Keratinocyte (primary cell): ENCODE data around the gene SOCS6. TPM values are rescaled to one million over a fixed set of nuclear protein-coding genes. Genes with fewer than 3 reads are reported as not detected.

Experiments used
- DNase-seq: peaks from one replicate; pipeline ENCODE4 v3.0.0-alpha.2; 2011; ENCODE audit warnings: low read depth, missing footprints, low spot score
- FAIRE-seq: peaks from 2 replicates; lab custom pipeline; 2011; peaks lifted over from hg19 to GRCh38; lab: Jason Lieb, UNC
- H2AFZ ChIP-seq: 2 replicates; pipeline ENCODE4 v1.6.0; 2012; ENCODE audit warnings: low read length, control low read depth, inconsistent platforms; ENCODE audit not compliant: control insufficient read depth
- H3K27ac ChIP-seq: 2 replicates; pipeline ENCODE4 v1.5.1; 2011; ENCODE audit warnings: low read length; ENCODE audit not compliant: control insufficient read depth, insufficient read depth
- H3K27me3 ChIP-seq: 3 replicates; pipeline ENCODE4 v1.6.0; 2011; ENCODE audit warnings: low read length; ENCODE audit not compliant: control insufficient read depth, insufficient read depth; ENCODE audit errors: extremely low read depth
- H3K36me3 ChIP-seq, 2 experiments: 2 replicates in 1 of 2; 3 replicates in 1 of 2; pipeline ENCODE4 v1.5.1; 2011; ENCODE audit warnings: low read length in 2 of 2, mild to moderate bottlenecking in 1 of 2; ENCODE audit not compliant: control insufficient read depth in 2 of 2, insufficient read depth in 2 of 2; ENCODE audit errors: extremely low read depth in 1 of 2
- H3K4me1 ChIP-seq: 3 replicates; pipeline ENCODE4 v1.5.1; 2011; ENCODE audit warnings: low read length; ENCODE audit not compliant: control insufficient read depth, insufficient read depth; ENCODE audit errors: extremely low read depth
- H3K4me2 ChIP-seq: 3 replicates; pipeline ENCODE4 v1.6.0; 2011; ENCODE audit warnings: low read depth, low read length; ENCODE audit not compliant: control insufficient read depth, insufficient read depth; ENCODE audit errors: extremely low read depth
- H3K4me3 ChIP-seq, 3 experiments: fragments of 200-600 bp in 1 of 3; sonication (generic) in 1 of 3; 2 replicates in 2 of 3; 3 replicates in 1 of 3; pipeline ENCODE4 v1.5.1; 2011 to 2016; ENCODE audit warnings: low read length in 3 of 3, mild to moderate bottlenecking in 3 of 3, control low read depth in 2 of 3, inconsistent platforms in 1 of 3, low read depth in 1 of 3, mixed read lengths in 1 of 3, mixed run types in 1 of 3, moderate library complexity in 1 of 3; ENCODE audit not compliant: control insufficient read depth in 2 of 3, insufficient read depth in 2 of 3; ENCODE audit errors: extremely low read depth in 1 of 3
- H3K79me2 ChIP-seq: 2 replicates; pipeline ENCODE4 v1.6.0; 2012; ENCODE audit warnings: low read length; ENCODE audit not compliant: control insufficient read depth, insufficient read depth
- H3K9ac ChIP-seq: 3 replicates; pipeline ENCODE4 v1.6.0; 2011; ENCODE audit warnings: low read length; ENCODE audit not compliant: control insufficient read depth, insufficient read depth; ENCODE audit errors: extremely low read depth
- H3K9me1 ChIP-seq: 3 replicates; pipeline ENCODE4 v1.6.0; 2011; ENCODE audit warnings: low read length; ENCODE audit not compliant: control insufficient read depth, insufficient read depth; ENCODE audit errors: extremely low read depth
- H3K9me3 ChIP-seq: 2 replicates; pipeline ENCODE4 v1.5.1; 2012; ENCODE audit warnings: low read depth, low read length; ENCODE audit not compliant: control insufficient read depth
- H4K20me1 ChIP-seq: 3 replicates; pipeline ENCODE4 v1.6.0; 2011; ENCODE audit warnings: low read length; ENCODE audit not compliant: control insufficient read depth, insufficient read depth; ENCODE audit errors: extremely low read depth
- EZH2 ChIP-seq: IDR thresholded peaks from one replicate; pipeline ENCODE4 v1.6.1; 2012; ENCODE audit warnings: inconsistent platforms, mild to moderate bottlenecking, low read length, moderate library complexity
- dilution Hi-C: fragments of 300-500 bp; cut with MboI; formaldehyde crosslinking; loops from one replicate; pipeline ENCODE4 v1.7.0; 2020; ENCODE audit warnings: low sequenced_read_pairs; ENCODE audit not compliant: extremely low pct_ligation_motif_present
- polyA plus RNA-seq, 5 experiments: library from polyadenylated mRNA; depleted of rRNA in 3 of 5; stranded (reverse) in 3 of 5; stranded (forward) in 1 of 5; unstranded in 1 of 5; fragments of >200 nt; gene quantifications; 1 replicate in 1 of 5; 2 replicates in 3 of 5; 3 replicates in 1 of 5; pipeline versions ENCODE4 v1.2.1 to v1.2.3, GENCODE V29; 2011 to 2012; ENCODE audit warnings: missing spikeins in 2 of 5, low read depth in 1 of 5, low replicate concordance in 1 of 5
- TF ChIP-seq, protein P1 (sequence below), 3 experiments: IDR thresholded peaks in 1 of 3; conservative IDR thresholded peaks in 1 of 3; optimal IDR thresholded peaks in 1 of 3; 2 replicates in 2 of 3; 3 replicates in 1 of 3; pipeline versions ENCODE3 to v1.5.1; 2011; ENCODE audit warnings: low read length in 3 of 3, mild to moderate bottlenecking in 3 of 3, moderate library complexity in 2 of 3, control low read depth in 1 of 3, inconsistent platforms in 1 of 3; ENCODE audit not compliant: insufficient read depth in 2 of 3; ENCODE audit errors: extremely low read depth in 1 of 3

SOCS6 gene
- polyA plus RNA-seq, 1 donor (not counting 4 experiments of a cell fraction or from before 2014, with no cell fraction given) = 22.2 TPM

DNA sequence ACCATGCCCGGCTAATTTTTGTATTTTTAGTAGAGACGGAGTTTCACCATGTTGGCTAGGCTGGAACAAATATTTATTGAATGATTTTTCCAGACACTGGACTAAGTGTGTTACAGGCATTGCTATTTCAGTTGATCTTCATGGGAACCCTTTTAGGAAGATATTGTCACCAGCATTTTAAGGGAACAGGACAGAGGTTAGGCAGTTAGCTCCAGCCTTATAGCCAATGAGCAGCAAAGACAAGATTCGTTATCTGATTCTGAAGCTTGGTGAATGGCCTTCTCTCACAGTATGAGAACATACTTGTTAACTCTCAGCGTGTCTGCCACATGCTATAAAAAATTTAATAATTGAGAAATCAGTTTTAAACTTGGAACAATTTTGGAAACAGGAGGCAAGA lies 73.4 kb downstream of the SOCS6 start:
- H3K36me3 ChIP-seq = no peaks in the 10 kb centered on the region
- H4K20me1 ChIP-seq = no peaks in the 10 kb centered on the region
- DNase-seq (no peak), FAIRE-seq (no peak)
- no peaks in the 10 kb centered on the region for H3K79me2 ChIP-seq
- dilution Hi-C loops = no loop called here
- no peaks in the 10 kb centered on the region for H3K9me1 ChIP-seq
- no peak overlapping the region for H3K4me3 ChIP-seq
- no peaks in the 10 kb centered on the region for H3K9me3 ChIP-seq
- H2AFZ ChIP-seq = no peak overlapping the region
- TF ChIP-seq, protein P1, sequence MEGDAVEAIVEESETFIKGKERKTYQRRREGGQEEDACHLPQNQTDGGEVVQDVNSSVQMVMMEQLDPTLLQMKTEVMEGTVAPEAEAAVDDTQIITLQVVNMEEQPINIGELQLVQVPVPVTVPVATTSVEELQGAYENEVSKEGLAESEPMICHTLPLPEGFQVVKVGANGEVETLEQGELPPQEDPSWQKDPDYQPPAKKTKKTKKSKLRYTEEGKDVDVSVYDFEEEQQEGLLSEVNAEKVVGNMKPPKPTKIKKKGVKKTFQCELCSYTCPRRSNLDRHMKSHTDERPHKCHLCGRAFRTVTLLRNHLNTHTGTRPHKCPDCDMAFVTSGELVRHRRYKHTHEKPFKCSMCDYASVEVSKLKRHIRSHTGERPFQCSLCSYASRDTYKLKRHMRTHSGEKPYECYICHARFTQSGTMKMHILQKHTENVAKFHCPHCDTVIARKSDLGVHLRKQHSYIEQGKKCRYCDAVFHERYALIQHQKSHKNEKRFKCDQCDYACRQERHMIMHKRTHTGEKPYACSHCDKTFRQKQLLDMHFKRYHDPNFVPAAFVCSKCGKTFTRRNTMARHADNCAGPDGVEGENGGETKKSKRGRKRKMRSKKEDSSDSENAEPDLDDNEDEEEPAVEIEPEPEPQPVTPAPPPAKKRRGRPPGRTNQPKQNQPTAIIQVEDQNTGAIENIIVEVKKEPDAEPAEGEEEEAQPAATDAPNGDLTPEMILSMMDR (optimal IDR thresholded peaks at IDR 0.05 in 1 of 3, IDR thresholded peaks at IDR 0.05 in 1 of 3, conservative IDR thresholded peaks at IDR 0.05 in 1 of 3; ENCODE audit: extremely low read depth in 1 of 3, insufficient read depth in 2 of 3, low read length in 3 of 3) = no peak
- no peak for TF ChIP-seq EZH2
- no peak overlapping the region for H3K27ac ChIP-seq
- peaks cover 11% of the 10 kb centered on the region for H3K4me1 ChIP-seq
- H3K4me2 ChIP-seq = no peak overlapping the region
- no peaks in the 10 kb centered on the region for H3K27me3 ChIP-seq
- no peak overlapping the region for H3K9ac ChIP-seq

DNA sequence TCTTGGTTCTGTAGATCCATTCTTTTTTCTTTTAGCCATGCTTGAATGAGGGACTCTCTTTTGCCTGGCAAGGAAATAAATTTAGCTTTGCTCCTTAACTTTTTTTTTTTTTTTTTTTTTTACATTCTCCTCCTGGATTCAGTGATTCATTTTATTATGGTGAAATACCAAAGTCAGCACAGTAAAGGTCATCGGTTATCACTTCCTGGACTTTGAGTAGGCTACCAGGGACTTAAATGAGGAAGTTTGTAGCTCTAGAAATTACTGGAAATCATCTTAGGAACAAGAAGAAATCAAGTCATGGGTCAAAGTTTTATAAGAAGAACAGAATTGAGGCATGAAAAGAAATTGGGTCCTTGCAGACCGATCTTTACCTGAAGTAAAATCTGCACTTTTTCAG lies 75.0 kb downstream of the SOCS6 start:
- Histone ChIP-seq H3K9me3 (no peaks in the 10 kb centered on the region), H3K4me1 (no peaks in the 10 kb centered on the region), H3K4me2 (no peak overlapping the region), H3K27me3 (no peaks in the 10 kb centered on the region), H3K4me3 (no peak overlapping the region), H4K20me1 (no peaks in the 10 kb centered on the region), H2AFZ (no peak overlapping the region), H3K27ac (no peak overlapping the region), H3K9me1 (no peaks in the 10 kb centered on the region), H3K9ac (no peak overlapping the region), H3K79me2 (no peaks in the 10 kb centered on the region), H3K36me3 (no peaks in the 10 kb centered on the region)
- dilution Hi-C loops = no loop called here
- no peak for TF ChIP-seq EZH2
- TF ChIP-seq, protein P1 (optimal IDR thresholded peaks at IDR 0.05 in 1 of 3, IDR thresholded peaks at IDR 0.05 in 1 of 3, conservative IDR thresholded peaks at IDR 0.05 in 1 of 3; ENCODE audit: extremely low read depth in 1 of 3, insufficient read depth in 2 of 3, low read length in 3 of 3) = no peak
- FAIRE-seq (no peak), DNase-seq (no peak)
